Gastroesophageal sphincter (tissue), 4 donors: Measurements from ENCODE around the gene AFF3. TPM values are rescaled to one million over a fixed set of nuclear protein-coding genes. Genes with fewer than 3 reads are reported as not detected.
A peak's percentile ranks its signal among the peaks of the same experiment; 100 is the strongest.

ENCODE experiments used
- ATAC-seq: fragments of 150-250 bp; one replicate; pipeline ENCODE4 v1.9.1; 2016; ENCODE audit warnings: mild to moderate bottlenecking, moderate library complexity
- H3K27ac ChIP-seq, 4 donors: fragments of 200-600 bp; sonication (generic) in 3 of 4; 1 replicate in 3 of 4; 2 replicates in 1 of 4; pipeline ENCODE4 v1.5.1; 2016 to 2019
- H3K27me3 ChIP-seq: fragments of 200-600 bp; sonication (generic); one replicate; pipeline ENCODE4 v1.5.1; 2019
- H3K36me3 ChIP-seq, 2 donors: fragments of 200-600 bp; sonication (generic); one replicate each; pipeline ENCODE4 v1.5.1; 2019; ENCODE audit warnings: control low read depth in 1 of 2
- H3K4me1 ChIP-seq, 3 donors: fragments of 200-600 bp; sonication (generic); 1 replicate in 2 of 3; 2 replicates in 1 of 3; pipeline ENCODE4 v1.5.1; 2016 to 2019; ENCODE audit warnings: control low read depth in 2 of 3
- H3K4me3 ChIP-seq, 2 donors: fragments of 200-600 bp; sonication (generic); one replicate each; pipeline ENCODE4 v1.5.1; 2019; ENCODE audit warnings: mild to moderate bottlenecking in 1 of 2, moderate library complexity in 1 of 2
- H3K9me3 ChIP-seq, 3 donors: fragments of 200-600 bp; sonication (generic); one replicate each; pipeline ENCODE4 v1.5.1; 2017 to 2019; ENCODE audit warnings: control low read depth in 2 of 3
- EP300 ChIP-seq: sonication (generic); formaldehyde crosslinking; IDR thresholded peaks from one replicate; pipeline ENCODE4 v1.6.1; 2017; ENCODE audit warnings: antibody characterized with exemption, mild to moderate bottlenecking
- POLR2A ChIP-seq, 2 donors: fragments of 450-650 bp; IDR thresholded peaks; one replicate each; pipeline ENCODE4 v1.6.1; 2017; ENCODE audit warnings: antibody characterized with exemption in 2 of 2, mild to moderate bottlenecking in 2 of 2, moderate library complexity in 1 of 2
- POLR2AphosphoS5 ChIP-seq: sonication (generic); formaldehyde crosslinking; IDR thresholded peaks from one replicate; pipeline ENCODE4 v1.6.1; 2017; ENCODE audit warnings: antibody characterized with exemption
- WGBS, 2 donors: methylation state at CpG; one replicate each; pipeline ENCODE4 v1.1.5; 2018; ENCODE audit warnings: low coverage in 1 of 2; 5-methylcytosine and 5-hydroxymethylcytosine counted together
- total RNA-seq, 4 donors: library from RNA; depleted of rRNA; stranded (reverse); fragments of >200 nt; gene quantifications; one replicate each; pipeline ENCODE4 v1.1.0, GENCODE V29; 2016
- TF ChIP-seq, protein P1 (sequence below), 4 experiments: fragments of 200-600 bp in 2 of 4; fragments of 450-650 bp in 2 of 4; sonication (generic) in 1 of 4; IDR thresholded peaks; one replicate each; pipeline ENCODE4 v1.5.1; 2017 to 2019; ENCODE audit warnings: antibody characterized with exemption in 4 of 4, mild to moderate bottlenecking in 2 of 4, moderate library complexity in 2 of 4

The AFF3 gene
- total RNA-seq, 4 donors from 2014 or later: 15.4 to 74.8 (median 37.7) TPM

- H3K27ac ChIP-seq: no peak overlapping the region
- 7 to 25% methylated on average over 2 of the region's 2 CpGs for WGBS, 2 donors
- TF ChIP-seq EP300 (no peak), POLR2A (IDR thresholded peaks at IDR 0.05) (no peak), POLR2AphosphoS5 (no peak)
- TF ChIP-seq, protein P1, sequence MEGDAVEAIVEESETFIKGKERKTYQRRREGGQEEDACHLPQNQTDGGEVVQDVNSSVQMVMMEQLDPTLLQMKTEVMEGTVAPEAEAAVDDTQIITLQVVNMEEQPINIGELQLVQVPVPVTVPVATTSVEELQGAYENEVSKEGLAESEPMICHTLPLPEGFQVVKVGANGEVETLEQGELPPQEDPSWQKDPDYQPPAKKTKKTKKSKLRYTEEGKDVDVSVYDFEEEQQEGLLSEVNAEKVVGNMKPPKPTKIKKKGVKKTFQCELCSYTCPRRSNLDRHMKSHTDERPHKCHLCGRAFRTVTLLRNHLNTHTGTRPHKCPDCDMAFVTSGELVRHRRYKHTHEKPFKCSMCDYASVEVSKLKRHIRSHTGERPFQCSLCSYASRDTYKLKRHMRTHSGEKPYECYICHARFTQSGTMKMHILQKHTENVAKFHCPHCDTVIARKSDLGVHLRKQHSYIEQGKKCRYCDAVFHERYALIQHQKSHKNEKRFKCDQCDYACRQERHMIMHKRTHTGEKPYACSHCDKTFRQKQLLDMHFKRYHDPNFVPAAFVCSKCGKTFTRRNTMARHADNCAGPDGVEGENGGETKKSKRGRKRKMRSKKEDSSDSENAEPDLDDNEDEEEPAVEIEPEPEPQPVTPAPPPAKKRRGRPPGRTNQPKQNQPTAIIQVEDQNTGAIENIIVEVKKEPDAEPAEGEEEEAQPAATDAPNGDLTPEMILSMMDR (IDR thresholded peaks at IDR 0.05): no peak
Measured at GRCh38 chr2:99726691-99727090, 415.7 kb downstream of the AFF3 start.

DNA sequence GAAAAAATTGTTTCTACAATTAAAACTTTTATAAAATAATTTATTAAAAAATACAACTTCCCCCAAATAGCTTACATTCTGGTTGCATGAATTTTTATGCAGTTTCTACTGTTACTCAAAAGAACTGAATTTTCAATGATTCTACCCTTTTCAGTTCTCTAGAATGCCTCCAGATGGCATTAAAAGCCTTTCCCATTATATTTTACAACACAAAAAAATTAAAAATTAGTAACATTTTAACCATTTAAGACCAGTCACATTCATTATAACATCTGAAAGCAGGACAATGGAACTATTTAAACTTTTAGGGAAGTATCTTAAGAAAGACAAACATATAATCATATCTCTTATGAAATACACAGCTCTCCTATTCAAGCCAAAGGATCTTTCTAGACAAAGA lies 416.6 kb downstream of the AFF3 start:
- Histone ChIP-seq H3K27me3 (no peaks in the 10 kb centered on the region), H3K9me3 (peaks cover 0 to 22% (median 0%) of the 10 kb centered on the region in 3 donors), H3K4me1 (peaks cover 0 to 32% (median 6%) of the 10 kb centered on the region in 3 donors), H3K27ac (no peak overlapping the region), H3K36me3 (no peaks in the 10 kb centered on the region), H3K4me3 (no peak overlapping the region)
- ATAC-seq: no peak
- no peak for TF ChIP-seq EP300
- TF ChIP-seq, protein P1 (IDR thresholded peaks at IDR 0.05): peak in 1 of 4 experiments; percentile 32

More at GRCh38 chr2:99726691-99727090, 415.7 kb downstream of the AFF3 start:
- H3K36me3 ChIP-seq: no peaks in the 10 kb centered on the region
- no peak overlapping the region for H3K4me3 ChIP-seq
- no peaks in the 10 kb centered on the region for H3K27me3 ChIP-seq
- H3K9me3 ChIP-seq: peaks cover 0 to 17% (median 0%) of the 10 kb centered on the region in 3 donors
- peaks cover 0 to 32% (median 6%) of the 10 kb centered on the region in 3 donors for H3K4me1 ChIP-seq
- ATAC-seq: no peak

- H3K36me3 ChIP-seq: no peaks in the 10 kb centered on the region
- H3K4me1 ChIP-seq: peaks cover 0 to 5% (median 0%) of the 10 kb centered on the region in 3 donors
- no peak overlapping the region for H3K27ac ChIP-seq
- ATAC-seq: no peak
- H3K27me3 ChIP-seq: no peaks in the 10 kb centered on the region
- H3K4me3 ChIP-seq: no peak overlapping the region
- WGBS, 2 donors: 84 to 100% methylated on average over 2 of the region's 2 CpGs
- no peak for TF ChIP-seq POLR2A (IDR thresholded peaks at IDR 0.05)
- TF ChIP-seq, protein P1 (IDR thresholded peaks at IDR 0.05): no peak
- TF ChIP-seq POLR2AphosphoS5: no peak
- no peak for TF ChIP-seq EP300
- peaks cover 0 to 22% (median 0%) of the 10 kb centered on the region in 3 donors for H3K9me3 ChIP-seq
Measured at GRCh38 chr2:99722476-99722875, 419.9 kb downstream of the AFF3 start.

DNA sequence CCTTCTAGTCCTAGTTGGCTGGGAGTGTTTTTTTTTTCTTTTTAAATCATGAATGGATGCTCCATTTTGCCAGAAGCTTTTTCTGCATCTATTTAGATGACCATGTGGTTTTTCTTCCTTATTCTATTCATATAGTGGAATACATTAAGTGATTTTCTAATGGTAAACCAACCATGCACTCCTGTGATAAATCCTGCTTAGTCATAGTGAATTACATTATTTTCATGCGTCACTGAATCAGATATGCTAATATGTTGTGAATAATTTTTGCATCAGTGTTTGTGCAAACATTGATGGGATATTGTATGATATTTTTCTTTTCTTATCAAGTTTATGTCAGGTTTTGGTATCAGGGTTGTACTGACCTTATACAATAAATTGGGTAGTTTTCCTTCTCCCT lies 423.3 kb downstream of the AFF3 start:
- 100% methylated on average over 1 of the region's 1 CpG for WGBS, 2 donors
- Histone ChIP-seq H3K4me3 (no peak overlapping the region), H3K4me1 (no peaks in the 10 kb centered on the region), H3K27me3 (no peaks in the 10 kb centered on the region), H3K36me3 (no peaks in the 10 kb centered on the region), H3K9me3 (peaks cover 0 to 22% (median 0%) of the 10 kb centered on the region in 3 donors), H3K27ac (no peak overlapping the region)
- no peak for ATAC-seq
- TF ChIP-seq POLR2AphosphoS5 (no peak), EP300 (no peak), POLR2A (IDR thresholded peaks at IDR 0.05) (no peak)
- TF ChIP-seq, protein P1 (IDR thresholded peaks at IDR 0.05): no peak

DNA sequence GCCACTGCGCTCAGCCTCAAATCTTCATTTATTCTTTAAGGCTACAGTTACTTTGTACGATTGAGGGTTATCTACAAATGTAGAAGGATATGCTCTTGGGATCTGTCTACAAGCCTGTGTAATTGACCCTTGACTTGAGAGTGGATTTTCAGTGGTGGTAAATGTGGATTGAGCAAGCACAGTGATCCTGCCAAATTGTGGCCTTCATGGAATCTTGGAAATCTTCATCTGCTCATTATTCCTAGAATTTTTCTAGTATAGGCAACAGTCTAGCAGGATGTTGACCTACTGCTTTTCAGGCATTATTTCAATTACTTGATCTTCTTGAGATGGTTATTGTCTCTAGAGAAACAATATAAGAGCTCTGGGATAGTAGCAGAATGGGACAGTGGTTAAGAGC lies 426.4 kb downstream of the AFF3 start:
- Histone ChIP-seq H3K4me1 (peaks cover 0 to 10% (median 5%) of the 10 kb centered on the region in 3 donors), H3K27ac (no peak overlapping the region), H3K27me3 (no peaks in the 10 kb centered on the region), H3K36me3 (no peaks in the 10 kb centered on the region), H3K4me3 (no peak overlapping the region), H3K9me3 (no peaks in the 10 kb centered on the region)
- ATAC-seq: no peak
- no peak for TF ChIP-seq EP300
- TF ChIP-seq, protein P1 (IDR thresholded peaks at IDR 0.05): no peak
- no peak for TF ChIP-seq POLR2A (IDR thresholded peaks at IDR 0.05)
- no peak for TF ChIP-seq POLR2AphosphoS5
- 83 to 100% methylated on average over 1 to 2 of the region's 2 CpGs for WGBS, 2 donors
